ENCODE measurements around the gene PAPSS1.
"Not testable (repeated sequence)": the region's sequence is repeated elsewhere in the genome, so short reads cannot be mapped to it uniquely, and the experiment has no call there.

PAPSS1 gene

DNA sequence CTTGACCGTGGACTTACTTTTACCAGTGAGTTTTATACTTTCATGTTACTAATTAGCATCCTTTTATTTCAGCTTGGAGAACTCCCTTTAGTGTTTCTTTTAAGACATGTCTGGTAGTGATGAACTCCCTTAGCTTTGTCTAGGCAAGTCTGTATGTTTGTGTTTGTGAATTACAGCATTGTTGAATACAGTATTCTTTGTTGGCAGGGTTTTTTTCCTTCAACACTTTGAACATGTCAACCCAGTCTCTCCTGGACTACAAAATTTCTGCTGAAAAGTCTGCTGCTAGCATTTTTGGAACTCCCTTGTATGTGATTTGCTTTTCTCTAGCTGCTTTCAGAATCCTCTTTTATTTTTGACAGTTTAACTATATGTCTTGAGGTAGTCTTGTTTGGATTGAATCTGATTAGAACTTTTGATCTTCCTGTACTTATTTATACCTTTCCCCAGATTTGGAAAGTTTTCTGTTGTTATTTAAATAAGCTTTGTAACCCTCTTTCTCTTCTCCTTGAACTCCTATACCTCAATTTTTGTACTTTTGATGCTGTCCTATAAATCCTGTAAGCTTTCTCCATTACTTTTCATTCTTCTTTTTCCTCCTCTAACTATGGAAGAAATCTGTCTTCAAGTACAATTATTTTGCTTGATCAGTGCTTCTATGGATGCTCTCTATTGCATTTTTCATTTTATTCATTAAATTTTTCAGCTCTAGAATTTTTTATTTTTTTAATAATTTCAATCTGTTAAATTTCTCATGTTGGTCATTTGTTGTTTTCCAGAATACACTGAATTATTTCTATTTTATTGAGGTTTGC lies 14.1 kb downstream of the PAPSS1 start:
- Histone ChIP-seq H2AFZ (ENCODE audit: low read depth, low read length) (no peak overlapping the region), H3K36me3 (ENCODE audit: insufficient read depth, low read length) (0 out of 2 replicates have a peak, but pooled peaks cover 3% of the 10 kb centered on the region), H3K4me1 (ENCODE audit: insufficient read depth, low read length) (no peaks in the 10 kb centered on the region), H3K79me2 (ENCODE audit: insufficient read depth, low read length) (no peaks in the 10 kb centered on the region), H3K27ac (ENCODE audit: low read length) (no peak overlapping the region), H3K9ac (ENCODE audit: low read depth, low read length) (no peak overlapping the region), H3K27me3 (ENCODE audit: insufficient read depth, low read length, poor library complexity) (no peaks in the 10 kb centered on the region), H3K9me3 (ENCODE audit: insufficient read depth, low read length, severe bottlenecking) (peaks cover 28% of the 10 kb centered on the region), H4K20me1 (ENCODE audit: insufficient read depth, low read length) (no peaks in the 10 kb centered on the region), H3K4me3 (ENCODE audit: low read depth in 1 of 2, low read length in 2 of 2) (no peak overlapping the region), H3K4me2 (ENCODE audit: insufficient read depth, low read length) (no peak overlapping the region)
- TF ChIP-seq, protein P1, sequence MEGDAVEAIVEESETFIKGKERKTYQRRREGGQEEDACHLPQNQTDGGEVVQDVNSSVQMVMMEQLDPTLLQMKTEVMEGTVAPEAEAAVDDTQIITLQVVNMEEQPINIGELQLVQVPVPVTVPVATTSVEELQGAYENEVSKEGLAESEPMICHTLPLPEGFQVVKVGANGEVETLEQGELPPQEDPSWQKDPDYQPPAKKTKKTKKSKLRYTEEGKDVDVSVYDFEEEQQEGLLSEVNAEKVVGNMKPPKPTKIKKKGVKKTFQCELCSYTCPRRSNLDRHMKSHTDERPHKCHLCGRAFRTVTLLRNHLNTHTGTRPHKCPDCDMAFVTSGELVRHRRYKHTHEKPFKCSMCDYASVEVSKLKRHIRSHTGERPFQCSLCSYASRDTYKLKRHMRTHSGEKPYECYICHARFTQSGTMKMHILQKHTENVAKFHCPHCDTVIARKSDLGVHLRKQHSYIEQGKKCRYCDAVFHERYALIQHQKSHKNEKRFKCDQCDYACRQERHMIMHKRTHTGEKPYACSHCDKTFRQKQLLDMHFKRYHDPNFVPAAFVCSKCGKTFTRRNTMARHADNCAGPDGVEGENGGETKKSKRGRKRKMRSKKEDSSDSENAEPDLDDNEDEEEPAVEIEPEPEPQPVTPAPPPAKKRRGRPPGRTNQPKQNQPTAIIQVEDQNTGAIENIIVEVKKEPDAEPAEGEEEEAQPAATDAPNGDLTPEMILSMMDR (IDR thresholded peaks at IDR 0.05; ENCODE audit: borderline replicate concordance, extremely low read depth, low read length, poor library complexity, severe bottlenecking), result no peak
- TF ChIP-seq EZH2 (IDR thresholded peaks at IDR 0.05; ENCODE audit: borderline replicate concordance, low read depth, low read length, severe bottlenecking), result no peak
- ATAC-seq (ENCODE audit: insufficient read depth, low read depth) (no peak), DNase-seq (no peak)

DNA sequence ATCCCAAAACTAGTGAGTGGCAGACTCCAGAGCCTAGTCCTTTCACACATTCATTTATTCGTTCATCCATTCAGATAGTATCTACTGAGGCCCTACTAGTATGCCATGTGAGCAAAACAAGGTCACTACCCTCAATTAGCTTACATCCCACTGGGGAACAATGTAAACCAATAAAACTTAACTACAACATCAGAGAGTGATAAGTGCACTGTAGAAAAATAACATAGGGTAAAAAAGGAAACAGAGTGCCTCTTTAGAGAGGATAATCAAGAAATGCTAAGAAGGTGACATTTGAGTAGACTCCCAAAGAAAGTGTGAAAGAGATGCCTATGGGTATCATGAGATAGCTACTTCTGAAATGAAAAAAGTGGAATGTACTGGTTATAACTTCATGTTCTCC lies 18.5 kb downstream of the PAPSS1 start:
- H3K9ac ChIP-seq (ENCODE audit: low read depth, low read length), result no peak overlapping the region
- H3K27ac ChIP-seq (ENCODE audit: low read length), result no peak overlapping the region
- H3K36me3 ChIP-seq (ENCODE audit: insufficient read depth, low read length), result peaks cover 8% of the 10 kb centered on the region; the same call in 1 of the 2 replicates
- ATAC-seq (ENCODE audit: insufficient read depth, low read depth) (no peak), DNase-seq (no peak)
- TF ChIP-seq EZH2 (IDR thresholded peaks at IDR 0.05; ENCODE audit: borderline replicate concordance, low read depth, low read length, severe bottlenecking), result no peak
- TF ChIP-seq, protein P1 (IDR thresholded peaks at IDR 0.05; ENCODE audit: borderline replicate concordance, extremely low read depth, low read length, poor library complexity, severe bottlenecking), result no peak
- no peak overlapping the region for H3K4me2 ChIP-seq (ENCODE audit: insufficient read depth, low read length)
- no peaks in the 10 kb centered on the region for H3K79me2 ChIP-seq (ENCODE audit: insufficient read depth, low read length)
- H4K20me1 ChIP-seq (ENCODE audit: insufficient read depth, low read length), result no peaks in the 10 kb centered on the region
- H3K9me3 ChIP-seq (ENCODE audit: insufficient read depth, low read length, severe bottlenecking), result peaks cover 18% of the 10 kb centered on the region
- no peaks in the 10 kb centered on the region for H3K27me3 ChIP-seq (ENCODE audit: insufficient read depth, low read length, poor library complexity)
- H2AFZ ChIP-seq (ENCODE audit: low read depth, low read length), result no peak overlapping the region
- no peaks in the 10 kb centered on the region for H3K4me1 ChIP-seq (ENCODE audit: insufficient read depth, low read length)
- H3K4me3 ChIP-seq (ENCODE audit: low read depth in 1 of 2, low read length in 2 of 2), result no peak overlapping the region

DNA sequence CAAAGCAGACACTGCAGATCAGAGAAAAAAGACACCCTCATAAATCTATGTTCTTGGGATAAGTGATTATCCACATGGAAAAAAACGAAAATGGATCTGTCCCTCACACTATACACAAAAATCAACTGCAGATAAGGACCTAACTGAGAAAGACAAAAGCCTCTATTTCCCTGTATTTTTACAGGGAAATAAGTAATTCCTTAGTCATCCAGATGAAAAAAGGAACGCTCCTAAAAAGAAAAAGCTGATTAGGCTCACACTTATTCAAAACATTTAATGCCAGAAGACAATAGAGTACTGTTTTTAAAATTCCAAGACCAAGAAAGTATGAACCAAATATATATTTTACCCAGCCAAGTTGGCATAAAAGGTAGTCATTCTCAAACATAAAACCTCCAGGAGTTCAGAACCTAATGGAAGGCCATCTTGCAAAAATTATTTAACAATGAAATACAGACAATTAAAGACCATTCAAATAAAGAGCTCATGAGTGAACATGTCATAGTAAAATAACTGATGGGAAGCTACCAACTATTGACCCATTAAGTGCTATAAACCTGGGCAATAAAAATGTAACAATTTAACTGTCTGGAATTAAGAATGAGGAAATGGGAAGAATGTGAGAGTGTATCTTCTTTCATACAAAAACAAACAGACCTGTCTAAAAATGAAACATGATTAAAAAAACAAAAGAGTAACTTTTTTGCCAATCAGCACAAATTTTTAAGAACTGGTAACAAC lies 20.4 kb downstream of the PAPSS1 start:
- Histone ChIP-seq H3K27ac (ENCODE audit: low read length) (no peak overlapping the region), H3K9me3 (ENCODE audit: insufficient read depth, low read length, severe bottlenecking) (peaks cover 6% of the 10 kb centered on the region), H3K4me2 (ENCODE audit: insufficient read depth, low read length) (no peak overlapping the region), H3K9ac (ENCODE audit: low read depth, low read length) (no peak overlapping the region), H3K36me3 (ENCODE audit: insufficient read depth, low read length) (peaks cover 10% of the 10 kb centered on the region; the same call in 1 of the 2 replicates), H3K27me3 (ENCODE audit: insufficient read depth, low read length, poor library complexity) (no peaks in the 10 kb centered on the region), H3K4me1 (ENCODE audit: insufficient read depth, low read length) (no peaks in the 10 kb centered on the region), H4K20me1 (ENCODE audit: insufficient read depth, low read length) (no peaks in the 10 kb centered on the region), H3K79me2 (ENCODE audit: insufficient read depth, low read length) (no peaks in the 10 kb centered on the region), H2AFZ (ENCODE audit: low read depth, low read length) (no peak overlapping the region), H3K4me3 (ENCODE audit: low read depth in 1 of 2, low read length in 2 of 2) (no peak overlapping the region)
- no peak for DNase-seq
- TF ChIP-seq EZH2 (IDR thresholded peaks at IDR 0.05; ENCODE audit: borderline replicate concordance, low read depth, low read length, severe bottlenecking), result no peak
- TF ChIP-seq, protein P1 (IDR thresholded peaks at IDR 0.05; ENCODE audit: borderline replicate concordance, extremely low read depth, low read length, poor library complexity, severe bottlenecking), result no peak
- no peak for ATAC-seq (ENCODE audit: insufficient read depth, low read depth)

DNA sequence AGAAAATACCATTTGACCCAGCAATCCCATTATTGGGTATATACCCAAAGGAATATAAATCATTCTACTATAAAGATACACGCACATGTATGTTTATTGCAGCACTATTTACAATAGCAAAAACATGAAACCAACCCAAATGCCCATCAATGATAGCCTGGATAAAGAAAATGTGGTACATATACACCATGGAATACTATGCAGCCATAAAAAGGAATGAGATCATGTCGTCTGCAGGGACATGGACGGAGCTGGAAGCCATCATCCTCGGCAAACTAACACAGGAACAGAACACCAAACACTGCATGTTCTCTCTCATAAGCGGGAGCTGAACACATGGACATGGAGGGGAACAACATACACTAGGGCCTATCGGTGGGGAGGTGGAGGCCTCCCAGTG lies 23.8 kb downstream of the PAPSS1 start:
- H3K4me3 ChIP-seq (ENCODE audit: low read depth in 1 of 2, low read length in 2 of 2); H3K9ac ChIP-seq (ENCODE audit: low read depth, low read length); H3K4me2 ChIP-seq (ENCODE audit: insufficient read depth, low read length); H3K4me1 ChIP-seq (ENCODE audit: insufficient read depth, low read length); H2AFZ ChIP-seq (ENCODE audit: low read depth, low read length); H3K9me3 ChIP-seq (ENCODE audit: insufficient read depth, low read length, severe bottlenecking); ATAC-seq (ENCODE audit: insufficient read depth, low read depth); DNase-seq; H3K27ac ChIP-seq (ENCODE audit: low read length); H3K27me3 ChIP-seq (ENCODE audit: insufficient read depth, low read length, poor library complexity); H3K79me2 ChIP-seq (ENCODE audit: insufficient read depth, low read length); H4K20me1 ChIP-seq (ENCODE audit: insufficient read depth, low read length): not testable (repeated sequence)
- H3K36me3 ChIP-seq (ENCODE audit: insufficient read depth, low read length), result peaks cover 24% of the 10 kb centered on the region; the same call in 1 of the 2 replicates

All from DND-41 (cell line).